Keratinocyte (primary cell): ENCODE data around the gene IFI30. TPM values are rescaled to one million over a fixed set of nuclear protein-coding genes. Genes with fewer than 3 reads are reported as not detected.

Experiments used
- DNase-seq: peaks from one replicate; pipeline ENCODE4 v3.0.0-alpha.2; 2011; ENCODE audit warnings: low read depth, missing footprints, low spot score
- FAIRE-seq: peaks from 2 replicates; lab custom pipeline; 2011; peaks lifted over from hg19 to GRCh38; lab: Jason Lieb, UNC
- H2AFZ ChIP-seq: 2 replicates; pipeline ENCODE4 v1.6.0; 2012; ENCODE audit warnings: low read length, control low read depth, inconsistent platforms; ENCODE audit not compliant: control insufficient read depth
- H3K27ac ChIP-seq: 2 replicates; pipeline ENCODE4 v1.5.1; 2011; ENCODE audit warnings: low read length; ENCODE audit not compliant: control insufficient read depth, insufficient read depth
- H3K27me3 ChIP-seq: 3 replicates; pipeline ENCODE4 v1.6.0; 2011; ENCODE audit warnings: low read length; ENCODE audit not compliant: control insufficient read depth, insufficient read depth; ENCODE audit errors: extremely low read depth
- H3K36me3 ChIP-seq, 2 experiments: 2 replicates in 1 of 2; 3 replicates in 1 of 2; pipeline ENCODE4 v1.5.1; 2011; ENCODE audit warnings: low read length in 2 of 2, mild to moderate bottlenecking in 1 of 2; ENCODE audit not compliant: control insufficient read depth in 2 of 2, insufficient read depth in 2 of 2; ENCODE audit errors: extremely low read depth in 1 of 2
- H3K4me1 ChIP-seq: 3 replicates; pipeline ENCODE4 v1.5.1; 2011; ENCODE audit warnings: low read length; ENCODE audit not compliant: control insufficient read depth, insufficient read depth; ENCODE audit errors: extremely low read depth
- H3K4me2 ChIP-seq: 3 replicates; pipeline ENCODE4 v1.6.0; 2011; ENCODE audit warnings: low read depth, low read length; ENCODE audit not compliant: control insufficient read depth, insufficient read depth; ENCODE audit errors: extremely low read depth
- H3K4me3 ChIP-seq, 3 experiments: fragments of 200-600 bp in 1 of 3; sonication (generic) in 1 of 3; 2 replicates in 2 of 3; 3 replicates in 1 of 3; pipeline ENCODE4 v1.5.1; 2011 to 2016; ENCODE audit warnings: low read length in 3 of 3, mild to moderate bottlenecking in 3 of 3, control low read depth in 2 of 3, inconsistent platforms in 1 of 3, low read depth in 1 of 3, mixed read lengths in 1 of 3, mixed run types in 1 of 3, moderate library complexity in 1 of 3; ENCODE audit not compliant: control insufficient read depth in 2 of 3, insufficient read depth in 2 of 3; ENCODE audit errors: extremely low read depth in 1 of 3
- H3K79me2 ChIP-seq: 2 replicates; pipeline ENCODE4 v1.6.0; 2012; ENCODE audit warnings: low read length; ENCODE audit not compliant: control insufficient read depth, insufficient read depth
- H3K9ac ChIP-seq: 3 replicates; pipeline ENCODE4 v1.6.0; 2011; ENCODE audit warnings: low read length; ENCODE audit not compliant: control insufficient read depth, insufficient read depth; ENCODE audit errors: extremely low read depth
- H3K9me1 ChIP-seq: 3 replicates; pipeline ENCODE4 v1.6.0; 2011; ENCODE audit warnings: low read length; ENCODE audit not compliant: control insufficient read depth, insufficient read depth; ENCODE audit errors: extremely low read depth
- H3K9me3 ChIP-seq: 2 replicates; pipeline ENCODE4 v1.5.1; 2012; ENCODE audit warnings: low read depth, low read length; ENCODE audit not compliant: control insufficient read depth
- H4K20me1 ChIP-seq: 3 replicates; pipeline ENCODE4 v1.6.0; 2011; ENCODE audit warnings: low read length; ENCODE audit not compliant: control insufficient read depth, insufficient read depth; ENCODE audit errors: extremely low read depth
- EZH2 ChIP-seq: IDR thresholded peaks from one replicate; pipeline ENCODE4 v1.6.1; 2012; ENCODE audit warnings: inconsistent platforms, mild to moderate bottlenecking, low read length, moderate library complexity
- dilution Hi-C: fragments of 300-500 bp; cut with MboI; formaldehyde crosslinking; loops from one replicate; pipeline ENCODE4 v1.7.0; 2020; ENCODE audit warnings: low sequenced_read_pairs; ENCODE audit not compliant: extremely low pct_ligation_motif_present
- polyA plus RNA-seq, 5 experiments: library from polyadenylated mRNA; depleted of rRNA in 3 of 5; stranded (reverse) in 3 of 5; stranded (forward) in 1 of 5; unstranded in 1 of 5; fragments of >200 nt; gene quantifications; 1 replicate in 1 of 5; 2 replicates in 3 of 5; 3 replicates in 1 of 5; pipeline versions ENCODE4 v1.2.1 to v1.2.3, GENCODE V29; 2011 to 2012; ENCODE audit warnings: missing spikeins in 2 of 5, low read depth in 1 of 5, low replicate concordance in 1 of 5
- TF ChIP-seq, protein P1 (sequence below), 3 experiments: IDR thresholded peaks in 1 of 3; conservative IDR thresholded peaks in 1 of 3; optimal IDR thresholded peaks in 1 of 3; 2 replicates in 2 of 3; 3 replicates in 1 of 3; pipeline versions ENCODE3 to v1.5.1; 2011; ENCODE audit warnings: low read length in 3 of 3, mild to moderate bottlenecking in 3 of 3, moderate library complexity in 2 of 3, control low read depth in 1 of 3, inconsistent platforms in 1 of 3; ENCODE audit not compliant: insufficient read depth in 2 of 3; ENCODE audit errors: extremely low read depth in 1 of 3

The IFI30 gene
- polyA plus RNA-seq, 1 donor (not counting 4 experiments of a cell fraction or from before 2014, with no cell fraction given) = 31.3 TPM

DNA sequence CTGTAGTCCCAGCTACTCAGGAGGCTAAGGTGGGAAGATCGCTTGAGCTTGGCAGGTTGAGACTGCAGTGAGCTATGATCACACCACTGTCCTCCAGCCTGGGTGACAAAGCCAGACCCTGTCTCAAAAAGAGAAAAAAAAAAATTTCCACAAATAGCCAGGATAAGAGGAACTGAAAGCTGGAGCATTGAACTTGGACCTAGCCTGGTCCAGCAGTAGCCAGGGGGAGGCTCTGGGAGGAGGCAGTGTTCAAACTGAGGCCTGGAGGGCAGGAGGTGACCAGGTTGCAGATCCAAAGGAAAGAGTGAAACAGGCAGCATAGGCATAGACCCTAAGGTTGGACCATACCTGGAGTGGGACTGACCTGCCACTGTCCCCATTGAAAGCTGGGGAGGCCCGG, 47.5 kb upstream of the IFI30 start:
- no peaks in the 10 kb centered on the region for H3K4me1 ChIP-seq
- no peaks in the 10 kb centered on the region for H3K9me1 ChIP-seq
- H3K4me2 ChIP-seq = no peak overlapping the region
- H3K36me3 ChIP-seq = peaks cover 0 to 9% of the 10 kb centered on the region in 2 experiments
- DNase-seq = no peak
- no peaks in the 10 kb centered on the region for H3K27me3 ChIP-seq
- H3K79me2 ChIP-seq = no peaks in the 10 kb centered on the region
- no peaks in the 10 kb centered on the region for H3K9me3 ChIP-seq
- no peak overlapping the region for H2AFZ ChIP-seq
- no peak for FAIRE-seq
- H3K27ac ChIP-seq = no peak overlapping the region
- TF ChIP-seq, protein P1, sequence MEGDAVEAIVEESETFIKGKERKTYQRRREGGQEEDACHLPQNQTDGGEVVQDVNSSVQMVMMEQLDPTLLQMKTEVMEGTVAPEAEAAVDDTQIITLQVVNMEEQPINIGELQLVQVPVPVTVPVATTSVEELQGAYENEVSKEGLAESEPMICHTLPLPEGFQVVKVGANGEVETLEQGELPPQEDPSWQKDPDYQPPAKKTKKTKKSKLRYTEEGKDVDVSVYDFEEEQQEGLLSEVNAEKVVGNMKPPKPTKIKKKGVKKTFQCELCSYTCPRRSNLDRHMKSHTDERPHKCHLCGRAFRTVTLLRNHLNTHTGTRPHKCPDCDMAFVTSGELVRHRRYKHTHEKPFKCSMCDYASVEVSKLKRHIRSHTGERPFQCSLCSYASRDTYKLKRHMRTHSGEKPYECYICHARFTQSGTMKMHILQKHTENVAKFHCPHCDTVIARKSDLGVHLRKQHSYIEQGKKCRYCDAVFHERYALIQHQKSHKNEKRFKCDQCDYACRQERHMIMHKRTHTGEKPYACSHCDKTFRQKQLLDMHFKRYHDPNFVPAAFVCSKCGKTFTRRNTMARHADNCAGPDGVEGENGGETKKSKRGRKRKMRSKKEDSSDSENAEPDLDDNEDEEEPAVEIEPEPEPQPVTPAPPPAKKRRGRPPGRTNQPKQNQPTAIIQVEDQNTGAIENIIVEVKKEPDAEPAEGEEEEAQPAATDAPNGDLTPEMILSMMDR (optimal IDR thresholded peaks at IDR 0.05 in 1 of 3, IDR thresholded peaks at IDR 0.05 in 1 of 3, conservative IDR thresholded peaks at IDR 0.05 in 1 of 3; ENCODE audit: extremely low read depth in 1 of 3, insufficient read depth in 2 of 3, low read length in 3 of 3) = no peak
- TF ChIP-seq EZH2 = no peak
- no peak overlapping the region for H3K9ac ChIP-seq
- dilution Hi-C loops = no loop called here
- no peak overlapping the region for H3K4me3 ChIP-seq
- no peaks in the 10 kb centered on the region for H4K20me1 ChIP-seq

DNA sequence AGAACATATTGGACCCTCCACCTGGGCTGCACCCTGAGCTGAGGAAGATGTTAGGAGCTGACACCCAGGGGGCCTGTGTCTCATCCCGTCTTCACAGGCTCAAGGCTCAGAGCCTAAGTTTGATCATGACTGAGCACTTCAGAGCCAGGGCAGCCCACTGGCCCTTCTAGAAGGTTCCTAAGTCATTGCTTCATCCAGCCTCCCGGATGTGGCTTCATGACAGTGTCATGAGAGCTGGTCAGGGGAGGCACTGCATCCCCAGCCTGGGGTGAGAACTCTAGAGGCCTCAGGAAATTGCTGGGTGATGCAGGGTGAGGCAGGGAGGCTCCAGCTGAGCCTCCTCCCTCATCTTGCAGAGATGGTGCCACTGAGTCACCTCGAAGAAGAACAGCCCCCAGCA, 45.6 kb upstream of the IFI30 start:
- no peaks in the 10 kb centered on the region for H3K4me1 ChIP-seq
- no peak overlapping the region for H3K27ac ChIP-seq
- no peaks in the 10 kb centered on the region for H3K79me2 ChIP-seq
- H4K20me1 ChIP-seq = no peaks in the 10 kb centered on the region
- DNase-seq (no peak), FAIRE-seq (no peak)
- peaks cover 0 to 9% of the 10 kb centered on the region in 2 experiments for H3K36me3 ChIP-seq
- H3K4me3 ChIP-seq = no peak overlapping the region
- H3K9me3 ChIP-seq = no peaks in the 10 kb centered on the region
- H2AFZ ChIP-seq = no peak overlapping the region
- H3K9me1 ChIP-seq = no peaks in the 10 kb centered on the region
- no peak overlapping the region for H3K4me2 ChIP-seq
- no peaks in the 10 kb centered on the region for H3K27me3 ChIP-seq
- no peak overlapping the region for H3K9ac ChIP-seq
- TF ChIP-seq, protein P1 (optimal IDR thresholded peaks at IDR 0.05 in 1 of 3, IDR thresholded peaks at IDR 0.05 in 1 of 3, conservative IDR thresholded peaks at IDR 0.05 in 1 of 3; ENCODE audit: extremely low read depth in 1 of 3, insufficient read depth in 2 of 3, low read length in 3 of 3) = no peak
- TF ChIP-seq EZH2 = no peak
- dilution Hi-C loops = no loop called here
